Renal cortical epithelial cell (primary cell): ENCODE measurements around the gene RPL27. TPM values are rescaled to one million over a fixed set of nuclear protein-coding genes. Genes with fewer than 3 reads are reported as not detected.
"Not testable (repeated sequence)": the region's sequence is repeated elsewhere in the genome, so short reads cannot be mapped to it uniquely, and the experiment has no call there.

Source experiments
- DNase-seq: peaks from one replicate; pipeline ENCODE4 v3.0.0-alpha.2; 2011; ENCODE audit warnings: low read depth
- total RNA-seq: library from RNA; depleted of rRNA; stranded (reverse); fragments of >200 nt; gene quantifications from 2 replicates; pipeline ENCODE4 v1.2.3, GENCODE V29; 2014

Gene RPL27
- total RNA-seq, 1 donor from 2014 or later: 476 TPM

GRCh38 chr17:42993913-42994312 is 4.3 kb upstream of the RPL27 start:
- not testable (repeated sequence) for DNase-seq

GRCh38 chr17:42997390-42997983 is 732 bp upstream of the RPL27 start:
- DNase-seq: no peak

- no peak for DNase-seq
Observed at GRCh38 chr17:42999003-42999525, 845 bp downstream of the RPL27 start.

GRCh38 chr17:43000894-43001293 is 2.7 kb downstream of the RPL27 start:
- DNase-seq: not testable (repeated sequence)

- DNase-seq: peak; percentile 51
Observed at GRCh38 chr17:43003542-43004172, 5.4 kb downstream of the RPL27 start.

- DNase-seq: peak; percentile 80
Observed at GRCh38 chr17:43006639-43007551, 8.7 kb downstream of the RPL27 start, which contains the start of gene IFI35. Gene IFI35, plus strand, starts transcription at chr17:43006784. Its CDS starts 164 bp downstream, at chr17:43006948.

GRCh38 chr17:43010667-43011308 is 12.6 kb downstream of the RPL27 start:
- DNase-seq: no peak

- no peak for DNase-seq
Observed at GRCh38 chr17:43011728-43012472, 13.7 kb downstream of the RPL27 start.

GRCh38 chr17:43013296-43013695 is 15.1 kb downstream of the RPL27 start:
- no peak for DNase-seq

GRCh38 chr17:43014020-43014648 is 15.9 kb downstream of the RPL27 start:
- no peak for DNase-seq

- DNase-seq: no peak
Observed at GRCh38 chr17:43014649-43015542, 16.7 kb downstream of the RPL27 start.

GRCh38 chr17:43015579-43015978 is 17.4 kb downstream of the RPL27 start:
- no peak for DNase-seq

GRCh38 chr17:43016216-43016615 is 18.0 kb downstream of the RPL27 start:
- DNase-seq: no peak

- DNase-seq: no peak
Observed at GRCh38 chr17:43018008-43018853, 20.0 kb downstream of the RPL27 start.

- DNase-seq: no peak
Observed at GRCh38 chr17:43018932-43019331, 20.7 kb downstream of the RPL27 start.

GRCh38 chr17:43019418-43019817 is 21.2 kb downstream of the RPL27 start:
- no peak for DNase-seq

GRCh38 chr17:43020030-43020621 is 21.9 kb downstream of the RPL27 start:
- DNase-seq: no peak
